K562 (cell line): ENCODE measurements around the gene ZDHHC17.

ENCODE experiments used
- POLR2AphosphoS5 ChIP-seq: IDR thresholded peaks from 2 replicates; pipeline ENCODE4 v1.6.1; 2011; ENCODE audit warnings: mild to moderate bottlenecking, low read depth, low read length, moderate library complexity; ENCODE audit not compliant: control insufficient read depth, insufficient read depth
- TAF1 ChIP-seq: IDR thresholded peaks from 2 replicates; pipeline ENCODE4 v1.6.1; 2011; ENCODE audit warnings: mild to moderate bottlenecking, low read length, moderate library complexity; ENCODE audit not compliant: insufficient read depth, control insufficient read depth, severe bottlenecking; ENCODE audit errors: extremely low read depth
- ZNF224 ChIP-seq: sonication (generic); formaldehyde crosslinking; IDR thresholded peaks from 2 replicates; pipeline ENCODE4 v1.8.0; 2022; ENCODE audit warnings: mild to moderate bottlenecking, missing genetic modification reagents
- TF ChIP-seq, protein P1 (sequence below), 3 experiments: IDR thresholded peaks in 2 of 3; conservative IDR thresholded peaks in 1 of 3; 2 replicates each; pipeline ENCODE4 v1.5.1; 2011 to 2012; ENCODE audit warnings: low read length in 3 of 3, mild to moderate bottlenecking in 3 of 3, control low read depth in 2 of 3, improper control_type of control experiment in 1 of 3, inconsistent platforms in 1 of 3, low read depth in 1 of 3, mixed read lengths in 1 of 3, moderate library complexity in 1 of 3; ENCODE audit not compliant: insufficient read depth in 2 of 3
- TF ChIP-seq, protein P2 (sequence below): sonication (generic); formaldehyde crosslinking; IDR thresholded peaks from 2 replicates; pipeline ENCODE4 v1.8.1; 2022; ENCODE audit warnings: missing genetic modification reagents
- TF ChIP-seq, protein P3 (sequence below): fragments of 250-450 bp; sonication (Bioruptor Pico); IDR thresholded peaks from 2 replicates; pipeline ENCODE4 v1.5.0; 2020; ENCODE audit warnings: mild to moderate bottlenecking, borderline replicate concordance

DNA sequence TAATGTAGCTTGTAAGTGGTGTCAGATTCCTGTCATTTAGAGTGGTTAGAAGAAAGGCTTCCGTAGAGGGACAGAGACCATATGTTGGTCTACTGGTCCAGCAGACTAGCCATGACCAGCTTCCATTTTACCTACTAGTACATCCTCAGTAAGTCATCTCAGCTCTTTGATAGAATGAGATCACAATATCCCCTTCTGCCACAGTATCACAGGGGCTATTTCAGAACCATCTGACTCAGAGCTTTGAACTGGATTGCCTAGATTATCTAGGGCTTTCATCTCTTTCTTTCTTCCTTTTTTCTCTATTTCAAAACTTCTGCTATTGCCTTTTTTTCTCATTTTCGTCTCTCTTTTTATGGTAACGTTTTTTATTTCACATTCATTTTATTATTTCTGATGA lies 4.7 kb downstream of the ZDHHC17 start:
- TF ChIP-seq, protein P1, sequence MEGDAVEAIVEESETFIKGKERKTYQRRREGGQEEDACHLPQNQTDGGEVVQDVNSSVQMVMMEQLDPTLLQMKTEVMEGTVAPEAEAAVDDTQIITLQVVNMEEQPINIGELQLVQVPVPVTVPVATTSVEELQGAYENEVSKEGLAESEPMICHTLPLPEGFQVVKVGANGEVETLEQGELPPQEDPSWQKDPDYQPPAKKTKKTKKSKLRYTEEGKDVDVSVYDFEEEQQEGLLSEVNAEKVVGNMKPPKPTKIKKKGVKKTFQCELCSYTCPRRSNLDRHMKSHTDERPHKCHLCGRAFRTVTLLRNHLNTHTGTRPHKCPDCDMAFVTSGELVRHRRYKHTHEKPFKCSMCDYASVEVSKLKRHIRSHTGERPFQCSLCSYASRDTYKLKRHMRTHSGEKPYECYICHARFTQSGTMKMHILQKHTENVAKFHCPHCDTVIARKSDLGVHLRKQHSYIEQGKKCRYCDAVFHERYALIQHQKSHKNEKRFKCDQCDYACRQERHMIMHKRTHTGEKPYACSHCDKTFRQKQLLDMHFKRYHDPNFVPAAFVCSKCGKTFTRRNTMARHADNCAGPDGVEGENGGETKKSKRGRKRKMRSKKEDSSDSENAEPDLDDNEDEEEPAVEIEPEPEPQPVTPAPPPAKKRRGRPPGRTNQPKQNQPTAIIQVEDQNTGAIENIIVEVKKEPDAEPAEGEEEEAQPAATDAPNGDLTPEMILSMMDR (IDR thresholded peaks at IDR 0.05 in 2 of 3, conservative IDR thresholded peaks at IDR 0.05 in 1 of 3; ENCODE audit: insufficient read depth in 2 of 3, low read depth in 1 of 3, low read length in 3 of 3), result no peak
- TF ChIP-seq, protein P2, sequence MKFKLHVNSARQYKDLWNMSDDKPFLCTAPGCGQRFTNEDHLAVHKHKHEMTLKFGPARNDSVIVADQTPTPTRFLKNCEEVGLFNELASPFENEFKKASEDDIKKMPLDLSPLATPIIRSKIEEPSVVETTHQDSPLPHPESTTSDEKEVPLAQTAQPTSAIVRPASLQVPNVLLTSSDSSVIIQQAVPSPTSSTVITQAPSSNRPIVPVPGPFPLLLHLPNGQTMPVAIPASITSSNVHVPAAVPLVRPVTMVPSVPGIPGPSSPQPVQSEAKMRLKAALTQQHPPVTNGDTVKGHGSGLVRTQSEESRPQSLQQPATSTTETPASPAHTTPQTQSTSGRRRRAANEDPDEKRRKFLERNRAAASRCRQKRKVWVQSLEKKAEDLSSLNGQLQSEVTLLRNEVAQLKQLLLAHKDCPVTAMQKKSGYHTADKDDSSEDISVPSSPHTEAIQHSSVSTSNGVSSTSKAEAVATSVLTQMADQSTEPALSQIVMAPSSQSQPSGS (CRISPR knock-in tag), result no peak
- TF ChIP-seq POLR2AphosphoS5, result no peak
- TF ChIP-seq ZNF224 (CRISPR knock-in tag), result no peak
- TF ChIP-seq, protein P3, sequence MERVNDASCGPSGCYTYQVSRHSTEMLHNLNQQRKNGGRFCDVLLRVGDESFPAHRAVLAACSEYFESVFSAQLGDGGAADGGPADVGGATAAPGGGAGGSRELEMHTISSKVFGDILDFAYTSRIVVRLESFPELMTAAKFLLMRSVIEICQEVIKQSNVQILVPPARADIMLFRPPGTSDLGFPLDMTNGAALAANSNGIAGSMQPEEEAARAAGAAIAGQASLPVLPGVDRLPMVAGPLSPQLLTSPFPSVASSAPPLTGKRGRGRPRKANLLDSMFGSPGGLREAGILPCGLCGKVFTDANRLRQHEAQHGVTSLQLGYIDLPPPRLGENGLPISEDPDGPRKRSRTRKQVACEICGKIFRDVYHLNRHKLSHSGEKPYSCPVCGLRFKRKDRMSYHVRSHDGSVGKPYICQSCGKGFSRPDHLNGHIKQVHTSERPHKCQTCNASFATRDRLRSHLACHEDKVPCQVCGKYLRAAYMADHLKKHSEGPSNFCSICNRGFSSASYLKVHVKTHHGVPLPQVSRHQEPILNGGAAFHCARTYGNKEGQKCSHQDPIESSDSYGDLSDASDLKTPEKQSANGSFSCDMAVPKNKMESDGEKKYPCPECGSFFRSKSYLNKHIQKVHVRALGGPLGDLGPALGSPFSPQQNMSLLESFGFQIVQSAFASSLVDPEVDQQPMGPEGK, result no peak
- no peak for TF ChIP-seq TAF1
